Type B pancreatic cell (in vitro differentiated cells): Measurements from ENCODE around the gene MAB21L4. TPM values are rescaled to one million over a fixed set of nuclear protein-coding genes. Genes with fewer than 3 reads are reported as not detected.

ENCODE experiments used
- DNase-seq: peaks from one replicate; pipeline ENCODE4 v3.0.0; 2021; ENCODE audit warnings: mixed read lengths; ENCODE audit not compliant: unreplicated experiment; ENCODE audit errors: extremely low spot score
- H3K27ac Mint-ChIP-seq: 2 replicates; pipeline ENCODE4 v1.8.0; 2021; ENCODE audit warnings: mild to moderate bottlenecking, mixed read lengths
- H3K27me3 Mint-ChIP-seq: 2 replicates; pipeline ENCODE4 v1.8.0; 2021; ENCODE audit warnings: mixed read lengths
- H3K36me3 Mint-ChIP-seq: 2 replicates; pipeline ENCODE4 v1.8.0; 2021; ENCODE audit warnings: mixed read lengths
- H3K4me1 Mint-ChIP-seq: one replicate; pipeline ENCODE4 v1.8.0; 2021; ENCODE audit warnings: mixed read lengths; ENCODE audit not compliant: unreplicated experiment
- H3K4me3 Mint-ChIP-seq: 2 replicates; pipeline ENCODE4 v1.8.0; 2021; ENCODE audit warnings: mild to moderate bottlenecking, mixed read lengths
- H3K9me3 Mint-ChIP-seq: 2 replicates; pipeline ENCODE4 v1.8.0; 2021; ENCODE audit warnings: mixed read lengths
- CTCF ChIP-seq: fragments of 200-600 bp; sonication (generic); conservative IDR thresholded peaks from 2 replicates; pipeline ENCODE4 v1.5.0; 2021; ENCODE audit warnings: antibody characterized with exemption, mild to moderate bottlenecking
- total RNA-seq: library from RNA; stranded (reverse); gene quantifications from 2 replicates; pipeline ENCODE4 v1.2.1, GENCODE V29; 2021; ENCODE audit warnings: low replicate concordance

The MAB21L4 gene
- total RNA-seq, 1 donor from 2014 or later = 62.0 TPM

GRCh38 chr2:240894006-240894405 lies 1.9 kb downstream of the MAB21L4 start:
- H3K36me3 Mint-ChIP-seq = no peaks in the 10 kb centered on the region
- peak overlapping the region; percentile 86 for H3K4me3 Mint-ChIP-seq
- DNase-seq = no peak
- no peaks in the 10 kb centered on the region for H3K27me3 Mint-ChIP-seq
- no peaks in the 10 kb centered on the region for H3K9me3 Mint-ChIP-seq
- peaks cover 12% of the 10 kb centered on the region for H3K4me1 Mint-ChIP-seq
- no peak for TF ChIP-seq CTCF
- peak overlapping the region; percentile 85 for H3K27ac Mint-ChIP-seq

GRCh38 chr2:240893363-240893844 lies 2.6 kb downstream of the MAB21L4 start:
- peak overlapping the region; percentile 86 for H3K4me3 Mint-ChIP-seq
- H3K36me3 Mint-ChIP-seq = no peaks in the 10 kb centered on the region
- TF ChIP-seq CTCF = peak; percentile 42
- H3K4me1 Mint-ChIP-seq = peaks cover 6% of the 10 kb centered on the region
- no peaks in the 10 kb centered on the region for H3K27me3 Mint-ChIP-seq
- no peaks in the 10 kb centered on the region for H3K9me3 Mint-ChIP-seq
- no peak for DNase-seq
- H3K27ac Mint-ChIP-seq = peak overlapping the region; percentile 85

GRCh38 chr2:240892925-240893324 lies 3.0 kb downstream of the MAB21L4 start:
- no peak overlapping the region for H3K27ac Mint-ChIP-seq
- H3K9me3 Mint-ChIP-seq = no peaks in the 10 kb centered on the region
- H3K27me3 Mint-ChIP-seq = no peaks in the 10 kb centered on the region
- H3K4me1 Mint-ChIP-seq = peaks cover 3% of the 10 kb centered on the region
- DNase-seq = no peak
- no peaks in the 10 kb centered on the region for H3K36me3 Mint-ChIP-seq
- no peak for TF ChIP-seq CTCF
- H3K4me3 Mint-ChIP-seq = no peak overlapping the region

GRCh38 chr2:240892356-240892755 lies 3.6 kb downstream of the MAB21L4 start:
- Mint-ChIP-seq H3K36me3 (no peaks in the 10 kb centered on the region), H3K4me1 (peaks cover 3% of the 10 kb centered on the region), H3K27ac (no peak overlapping the region), H3K9me3 (no peaks in the 10 kb centered on the region), H3K27me3 (no peaks in the 10 kb centered on the region), H3K4me3 (peak overlapping the region; percentile 47)
- DNase-seq = no peak
- no peak for TF ChIP-seq CTCF

GRCh38 chr2:240891492-240892340 lies 4.2 kb downstream of the MAB21L4 start:
- Mint-ChIP-seq H3K36me3 (no peaks in the 10 kb centered on the region), H3K4me3 (peak overlapping the region; percentile 25), H3K27me3 (no peaks in the 10 kb centered on the region), H3K4me1 (peaks cover 3% of the 10 kb centered on the region), H3K27ac (no peak overlapping the region), H3K9me3 (no peaks in the 10 kb centered on the region)
- TF ChIP-seq CTCF = no peak
- DNase-seq = no peak
